BJ (cell line): Measurements from ENCODE around the gene CXXC1. TPM values are rescaled to one million over a fixed set of nuclear protein-coding genes. Genes with fewer than 3 reads are reported as not detected.
A peak's percentile ranks its signal among the peaks of the same experiment; 100 is the strongest.

ENCODE experiments used
- CTCF ChIA-PET: fragments of 350-600 bp; formaldehyde crosslinking; extraction: SDS; loops from one replicate; lab custom pipeline; 2021; ENCODE audit warnings: antibody characterized with exemption, inconsistent platforms; lab: Yijun Ruan, JAX
- POLR2A ChIA-PET: fragments of 300-600 bp; sonication (Branson Sonifier 250); formaldehyde crosslinking; extraction: SDS; loops from one replicate; lab custom pipeline; 2021; ENCODE audit warnings: antibody characterized with exemption; lab: Charles Lee
- DNase-seq: peaks from one replicate; pipeline ENCODE4 v3.0.0-alpha.2; 2011; ENCODE audit warnings: low read depth
- H3K27me3 ChIP-seq: 2 replicates; pipeline ENCODE4 v1.6.0; 2011; ENCODE audit warnings: low read length; ENCODE audit not compliant: control insufficient read depth, insufficient read depth
- H3K36me3 ChIP-seq: 2 replicates; pipeline ENCODE4 v1.5.1; 2011; ENCODE audit warnings: low read length; ENCODE audit not compliant: control insufficient read depth, insufficient read depth
- H3K4me3 ChIP-seq: 2 replicates; pipeline ENCODE4 v1.5.1; 2011; ENCODE audit warnings: low read depth, mild to moderate bottlenecking, control low read depth, low read length
- CTCF ChIP-seq: IDR thresholded peaks from 2 replicates; pipeline ENCODE4 v1.5.1; 2011; ENCODE audit warnings: low read depth, mild to moderate bottlenecking, control low read depth, inconsistent platforms, low read length, moderate library complexity; ENCODE audit not compliant: insufficient read depth
- polyA plus RNA-seq: library from polyadenylated mRNA; depleted of rRNA; stranded (reverse); fragments of >200 nt; gene quantifications from 2 replicates; pipeline ENCODE4 v1.2.3, GENCODE V29; 2011

CXXC1 gene
- polyA plus RNA-seq, 1 experiment: 51.2 TPM

GRCh38 chr18:50307400-50307737 is 19.9 kb upstream of the CXXC1 start:
- no peaks in the 10 kb centered on the region for H3K36me3 ChIP-seq
- no peak for TF ChIP-seq CTCF
- DNase-seq: no peak
- H3K27me3 ChIP-seq: no peaks in the 10 kb centered on the region
- ChIA-PET CTCF (no interaction called here), POLR2A (interaction anchor here (1.0 kb wide), 1 partner anchor 68 kb away, joined by 5 read pairs; the partner anchor contains the start of gene SKA1)
- H3K4me3 ChIP-seq: peak overlapping the region; percentile 57

GRCh38 chr18:50306944-50307343 is 19.5 kb upstream of the CXXC1 start:
- no peaks in the 10 kb centered on the region for H3K36me3 ChIP-seq
- no peak overlapping the region for H3K4me3 ChIP-seq
- no peaks in the 10 kb centered on the region for H3K27me3 ChIP-seq
- DNase-seq: no peak
- CTCF ChIA-PET: no interaction called here
- POLR2A ChIA-PET: interaction anchor here (1.0 kb wide), 1 partner anchor 68 kb away, joined by 5 read pairs; the partner anchor contains the start of gene SKA1
- no peak for TF ChIP-seq CTCF

GRCh38 chr18:50301074-50301473 is 13.6 kb upstream of the CXXC1 start:
- peaks cover 8% of the 10 kb centered on the region; the same call in 1 of the 2 replicates for H3K27me3 ChIP-seq
- no peak for TF ChIP-seq CTCF
- CTCF ChIA-PET: interaction anchor here (0.6 kb wide), 1 partner anchor 8 kb away, joined by 3 read pairs; no protein-coding TSS in a partner anchor
- no peak for DNase-seq
- POLR2A ChIA-PET: no interaction called here
- no peaks in the 10 kb centered on the region for H3K36me3 ChIP-seq
- H3K4me3 ChIP-seq: no peak overlapping the region

- TF ChIP-seq CTCF: no peak
- H3K36me3 ChIP-seq: no peaks in the 10 kb centered on the region
- H3K27me3 ChIP-seq: peaks cover 8% of the 10 kb centered on the region; the same call in 1 of the 2 replicates
- POLR2A ChIA-PET: interaction anchor here (0.6 kb wide), 1 partner anchor 8 kb away, joined by 4 read pairs; no protein-coding TSS in a partner anchor
- H3K4me3 ChIP-seq: no peak overlapping the region
- DNase-seq: no peak
- CTCF ChIA-PET: no interaction called here
These were observed 12.3 kb upstream of the CXXC1 start for GRCh38 chr18:50299626-50300388.

GRCh38 chr18:50298443-50299284 is 11.2 kb upstream of the CXXC1 start:
- no peak for DNase-seq
- H3K4me3 ChIP-seq: peak overlapping the region; percentile 48
- POLR2A ChIA-PET: interaction anchor here (0.6 kb wide), 2 partner anchors 9 to 939 kb away, joined by 3 to 4 read pairs; no protein-coding TSS in a partner anchor
- CTCF ChIA-PET: interaction anchor here (0.7 kb wide), 1 partner anchor 58 kb away, joined by 3 read pairs; no protein-coding TSS in a partner anchor
- no peak for TF ChIP-seq CTCF
- H3K27me3 ChIP-seq: peaks cover 8% of the 10 kb centered on the region; the same call in 1 of the 2 replicates
- no peaks in the 10 kb centered on the region for H3K36me3 ChIP-seq
